Measurements from ENCODE around the gene KLK13.

Gene KLK13

GRCh38 chr19:51107406-51108065 lies 42.6 kb upstream of the KLK13 start:
- DNase-seq (ENCODE audit: low read depth): peak; percentile 25
- TF ChIP-seq, protein P1, sequence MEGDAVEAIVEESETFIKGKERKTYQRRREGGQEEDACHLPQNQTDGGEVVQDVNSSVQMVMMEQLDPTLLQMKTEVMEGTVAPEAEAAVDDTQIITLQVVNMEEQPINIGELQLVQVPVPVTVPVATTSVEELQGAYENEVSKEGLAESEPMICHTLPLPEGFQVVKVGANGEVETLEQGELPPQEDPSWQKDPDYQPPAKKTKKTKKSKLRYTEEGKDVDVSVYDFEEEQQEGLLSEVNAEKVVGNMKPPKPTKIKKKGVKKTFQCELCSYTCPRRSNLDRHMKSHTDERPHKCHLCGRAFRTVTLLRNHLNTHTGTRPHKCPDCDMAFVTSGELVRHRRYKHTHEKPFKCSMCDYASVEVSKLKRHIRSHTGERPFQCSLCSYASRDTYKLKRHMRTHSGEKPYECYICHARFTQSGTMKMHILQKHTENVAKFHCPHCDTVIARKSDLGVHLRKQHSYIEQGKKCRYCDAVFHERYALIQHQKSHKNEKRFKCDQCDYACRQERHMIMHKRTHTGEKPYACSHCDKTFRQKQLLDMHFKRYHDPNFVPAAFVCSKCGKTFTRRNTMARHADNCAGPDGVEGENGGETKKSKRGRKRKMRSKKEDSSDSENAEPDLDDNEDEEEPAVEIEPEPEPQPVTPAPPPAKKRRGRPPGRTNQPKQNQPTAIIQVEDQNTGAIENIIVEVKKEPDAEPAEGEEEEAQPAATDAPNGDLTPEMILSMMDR (IDR thresholded peaks at IDR 0.05; ENCODE audit: low read length, missing control alignments): no peak
- H3K4me3 ChIP-seq (replicated peaks; ENCODE audit: low read depth, low read length): peak overlapping the region; percentile 89

DNA sequence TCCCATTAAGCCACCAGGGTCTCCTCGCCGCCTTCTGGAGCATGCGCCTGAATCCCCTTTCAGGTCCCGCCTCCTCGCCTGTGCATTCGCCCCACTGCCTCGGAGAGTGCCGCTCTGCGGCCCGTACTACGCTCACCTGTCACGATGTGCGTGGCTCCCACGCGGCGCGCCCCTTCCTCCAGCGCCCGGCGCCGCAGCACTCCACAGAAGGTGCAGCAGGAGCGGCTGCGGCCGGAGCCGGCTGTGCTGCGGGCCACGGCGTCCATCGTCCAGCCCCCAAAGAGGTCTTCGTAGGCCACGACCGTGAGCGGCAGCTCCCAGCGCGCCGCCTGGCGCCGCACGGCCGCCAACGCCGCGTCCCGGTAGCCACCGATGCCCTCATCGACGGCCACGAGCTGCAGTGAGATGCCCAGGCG lies 39.0 kb upstream of the KLK13 start:
- TF ChIP-seq, protein P1 (IDR thresholded peaks at IDR 0.05; ENCODE audit: low read length, missing control alignments): no peak
- no peak overlapping the region for H3K4me3 ChIP-seq (replicated peaks; ENCODE audit: low read depth, low read length)
- DNase-seq (ENCODE audit: low read depth): no peak

GRCh38 chr19:51102991-51103390 lies 38.1 kb upstream of the KLK13 start:
- TF ChIP-seq, protein P1 (IDR thresholded peaks at IDR 0.05; ENCODE audit: low read length, missing control alignments): no peak
- DNase-seq (ENCODE audit: low read depth): no peak
- no peak overlapping the region for H3K4me3 ChIP-seq (replicated peaks; ENCODE audit: low read depth, low read length)

DNA sequence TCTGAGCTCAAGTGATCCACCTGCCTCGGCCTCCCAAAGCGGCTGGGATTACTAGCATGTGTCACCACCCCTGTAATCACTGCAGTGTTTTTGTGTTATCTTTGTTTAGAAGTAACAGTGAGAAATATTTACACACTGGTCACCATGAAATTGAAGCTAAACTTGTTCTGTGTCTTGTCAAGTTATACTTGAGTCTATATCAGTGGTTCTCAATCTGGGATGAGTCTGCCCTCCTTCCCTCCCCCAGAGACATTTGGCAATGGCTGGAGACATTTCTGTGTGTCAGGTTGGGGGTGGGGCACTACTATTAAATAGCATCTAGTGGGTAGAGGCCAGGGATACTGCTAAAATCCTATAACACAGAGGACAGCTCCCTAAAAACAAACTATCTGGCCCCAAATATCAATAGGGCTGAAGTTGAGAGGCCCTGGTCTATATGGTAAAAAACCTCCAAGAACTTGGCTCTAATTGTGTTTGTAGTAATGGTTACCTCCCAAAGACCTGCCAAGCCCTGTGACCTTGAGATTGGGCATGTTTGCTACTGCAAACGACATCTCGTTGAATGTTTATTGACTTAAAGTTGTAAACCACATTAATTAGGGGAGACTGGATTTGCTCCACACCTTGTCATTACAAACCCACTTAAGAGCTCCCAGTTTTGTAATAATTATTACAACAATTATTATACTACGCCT lies 36.4 kb upstream of the KLK13 start:
- TF ChIP-seq, protein P1 (IDR thresholded peaks at IDR 0.05; ENCODE audit: low read length, missing control alignments): no peak
- no peak for DNase-seq (ENCODE audit: low read depth)

DNA sequence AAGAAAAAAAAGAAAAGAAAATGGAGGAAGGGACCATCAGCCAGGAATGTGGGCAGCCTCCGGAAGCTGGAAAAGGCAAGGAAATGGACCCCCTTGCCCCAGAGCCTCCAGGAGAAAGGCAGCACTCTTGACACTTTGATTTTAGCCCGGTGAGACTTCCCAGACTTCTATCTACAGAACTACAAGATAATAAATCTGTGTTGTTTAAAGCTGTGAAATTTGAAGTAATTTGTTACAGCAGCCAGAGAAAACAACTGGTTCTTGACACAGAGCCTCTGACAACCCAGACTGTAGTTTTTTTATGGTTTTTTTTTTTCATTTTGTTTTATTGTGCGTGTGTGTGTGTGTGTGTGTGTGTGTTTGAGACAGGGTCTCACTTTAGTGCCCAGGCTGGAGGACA lies 35.7 kb upstream of the KLK13 start:
- H3K4me3 ChIP-seq (replicated peaks; ENCODE audit: low read depth, low read length): no peak overlapping the region
- TF ChIP-seq, protein P1 (IDR thresholded peaks at IDR 0.05; ENCODE audit: low read length, missing control alignments): no peak
- DNase-seq (ENCODE audit: low read depth): no peak

More for the DNA sequence above, 36.4 kb upstream of the KLK13 start:
- H3K4me3 ChIP-seq (replicated peaks; ENCODE audit: low read depth, low read length): no peak overlapping the region

DNA sequence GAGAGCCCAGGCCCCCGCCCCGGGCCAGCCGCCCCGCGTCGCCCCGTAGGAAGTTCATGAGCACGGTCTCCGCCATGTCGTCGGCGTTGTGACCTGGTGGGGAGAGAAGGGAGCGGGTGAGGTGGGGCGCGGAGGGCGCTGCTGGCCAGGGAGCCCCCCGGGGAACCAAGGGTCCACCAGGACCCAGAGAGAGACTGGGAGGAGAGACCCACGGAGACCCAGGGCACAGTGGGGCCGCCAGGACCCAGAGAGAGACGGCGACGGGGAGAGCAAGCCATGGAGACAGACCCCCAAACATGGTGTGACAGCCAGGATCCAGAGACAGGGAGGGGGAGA lies 34.1 kb upstream of the KLK13 start:
- TF ChIP-seq, protein P1 (IDR thresholded peaks at IDR 0.05; ENCODE audit: low read length, missing control alignments): no peak
- H3K4me3 ChIP-seq (replicated peaks; ENCODE audit: low read depth, low read length): no peak overlapping the region
- DNase-seq (ENCODE audit: low read depth): no peak

Data from fibroblast of pulmonary artery (primary cell).